Esophagus squamous epithelium (tissue), 5 donors: ENCODE measurements around the gene MICALL2. TPM values are rescaled to one million over a fixed set of nuclear protein-coding genes. Genes with fewer than 3 reads are reported as not detected.
A peak's percentile ranks its signal among the peaks of the same experiment; 100 is the strongest.

Experiments used
- DNase-seq: peaks from one replicate; lab custom pipeline; 2025; lab: John Stamatoyannopoulos, UW
- H3K27ac ChIP-seq, 4 donors: fragments of 200-600 bp; sonication (generic); one replicate each; pipeline ENCODE4 v1.5.1; 2016 to 2019; ENCODE audit warnings: mild to moderate bottlenecking in 1 of 4
- H3K27me3 ChIP-seq, 4 donors: fragments of 200-600 bp; sonication (generic); 1 replicate in 3 of 4; 2 replicates in 1 of 4; pipeline versions ENCODE4 v1.5.1 to v1.6.0; 2017 to 2021; ENCODE audit warnings: antibody characterized with exemption in 1 of 4
- H3K36me3 ChIP-seq, 3 donors: fragments of 200-600 bp; sonication (generic); one replicate each; pipeline ENCODE4 v1.5.1; 2016 to 2019
- H3K4me1 ChIP-seq, 3 donors: fragments of 200-600 bp; sonication (generic); one replicate each; pipeline ENCODE4 v1.5.1; 2017 to 2019
- H3K4me3 ChIP-seq, 4 donors: fragments of 200-600 bp; sonication (generic); 1 replicate in 3 of 4; 2 replicates in 1 of 4; pipeline ENCODE4 v1.5.1; 2016 to 2019; ENCODE audit warnings: mild to moderate bottlenecking in 2 of 4, moderate library complexity in 1 of 4
- H3K9me3 ChIP-seq, 3 donors: fragments of 200-600 bp; sonication (generic); one replicate each; pipeline ENCODE4 v1.5.1; 2016 to 2019
- POLR2A ChIP-seq, 4 donors: fragments of 450-650 bp; IDR thresholded peaks; one replicate each; pipeline ENCODE4 v1.6.1; 2017; ENCODE audit warnings: antibody characterized with exemption in 4 of 4, mild to moderate bottlenecking in 4 of 4, moderate library complexity in 3 of 4
- WGBS, 2 donors: methylation state at CpG; one replicate each; pipeline ENCODE4 v1.1.5; 2018; 5-methylcytosine and 5-hydroxymethylcytosine counted together
- intact Hi-C: fragments of 100-400 bp; cut with DNase I; formaldehyde crosslinking; loops from one replicate; pipeline ENCODE4 v1.15.0; 2022
- total RNA-seq, 4 donors: library from RNA; depleted of rRNA; stranded (reverse); fragments of >200 nt; gene quantifications; one replicate each; pipeline ENCODE4 v1.1.0, GENCODE V29; 2016
- TF ChIP-seq, protein P1 (sequence below), 6 experiments: fragments of 450-650 bp in 4 of 6; fragments of 200-600 bp in 2 of 6; sonication (generic) in 2 of 6; IDR thresholded peaks; one replicate each; pipeline ENCODE4 v1.5.1; 2016 to 2019; ENCODE audit warnings: antibody characterized with exemption in 6 of 6, mild to moderate bottlenecking in 4 of 6, moderate library complexity in 4 of 6
- donor health status: DM: yes; HTN: yes; CAD: no.

Gene MICALL2
- total RNA-seq, 4 donors from 2014 or later = 14.1 to 17.5 (median 16.5) TPM

DNA sequence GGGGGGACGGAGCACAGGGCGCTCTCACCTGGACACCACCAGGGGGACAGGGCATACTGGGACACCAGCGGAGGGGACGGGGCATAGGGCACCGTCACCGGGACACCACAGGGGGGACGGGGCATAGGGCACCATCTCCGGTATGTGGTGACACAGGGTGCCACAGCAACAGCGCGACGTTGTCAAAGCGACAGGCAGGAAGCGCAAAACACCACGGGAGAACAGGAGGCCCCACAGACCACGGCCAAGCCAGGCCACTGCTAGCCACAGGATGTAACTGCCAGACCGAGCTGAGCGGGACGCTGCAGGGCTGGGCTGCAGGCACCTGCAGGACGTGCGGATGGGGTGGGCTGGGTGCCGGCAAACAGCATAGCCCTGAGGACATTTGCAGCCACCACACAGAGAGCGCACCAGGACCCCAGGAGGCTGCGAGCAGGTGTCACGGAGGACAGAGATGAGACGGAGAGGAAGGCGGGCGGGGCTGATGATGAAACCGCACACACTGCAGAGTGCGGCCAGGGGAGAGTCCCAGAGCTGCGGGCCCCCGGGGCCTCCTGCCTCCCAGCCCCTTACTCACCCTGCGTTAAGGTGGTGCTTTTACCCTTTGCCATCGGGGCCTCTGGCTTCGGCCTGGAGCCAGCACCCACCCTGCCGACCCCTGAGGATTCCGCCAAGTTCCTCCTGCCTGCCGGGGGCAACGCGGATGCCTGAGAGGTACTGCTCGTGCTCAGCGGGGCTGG is 17.5 kb downstream of the MICALL2 start:
- no peaks in the 10 kb centered on the region for H3K9me3 ChIP-seq
- H3K27me3 ChIP-seq = no peaks in the 10 kb centered on the region
- TF ChIP-seq, protein P1, sequence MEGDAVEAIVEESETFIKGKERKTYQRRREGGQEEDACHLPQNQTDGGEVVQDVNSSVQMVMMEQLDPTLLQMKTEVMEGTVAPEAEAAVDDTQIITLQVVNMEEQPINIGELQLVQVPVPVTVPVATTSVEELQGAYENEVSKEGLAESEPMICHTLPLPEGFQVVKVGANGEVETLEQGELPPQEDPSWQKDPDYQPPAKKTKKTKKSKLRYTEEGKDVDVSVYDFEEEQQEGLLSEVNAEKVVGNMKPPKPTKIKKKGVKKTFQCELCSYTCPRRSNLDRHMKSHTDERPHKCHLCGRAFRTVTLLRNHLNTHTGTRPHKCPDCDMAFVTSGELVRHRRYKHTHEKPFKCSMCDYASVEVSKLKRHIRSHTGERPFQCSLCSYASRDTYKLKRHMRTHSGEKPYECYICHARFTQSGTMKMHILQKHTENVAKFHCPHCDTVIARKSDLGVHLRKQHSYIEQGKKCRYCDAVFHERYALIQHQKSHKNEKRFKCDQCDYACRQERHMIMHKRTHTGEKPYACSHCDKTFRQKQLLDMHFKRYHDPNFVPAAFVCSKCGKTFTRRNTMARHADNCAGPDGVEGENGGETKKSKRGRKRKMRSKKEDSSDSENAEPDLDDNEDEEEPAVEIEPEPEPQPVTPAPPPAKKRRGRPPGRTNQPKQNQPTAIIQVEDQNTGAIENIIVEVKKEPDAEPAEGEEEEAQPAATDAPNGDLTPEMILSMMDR (IDR thresholded peaks at IDR 0.05) = no peak
- no peak for TF ChIP-seq POLR2A (IDR thresholded peaks at IDR 0.05)
- no peak overlapping the region for H3K4me3 ChIP-seq
- WGBS, 2 donors = 76 to 88% methylated on average over 20 to 27 of the region's 41 CpGs
- H3K4me1 ChIP-seq = peaks cover 2 to 4% (median 3%) of the 10 kb centered on the region in 3 donors
- DNase-seq = no peak
- H3K36me3 ChIP-seq = peaks cover 12 to 69% (median 15%) of the 10 kb centered on the region in 3 donors
- intact Hi-C loops = no loop called here
- no peak overlapping the region for H3K27ac ChIP-seq

DNA sequence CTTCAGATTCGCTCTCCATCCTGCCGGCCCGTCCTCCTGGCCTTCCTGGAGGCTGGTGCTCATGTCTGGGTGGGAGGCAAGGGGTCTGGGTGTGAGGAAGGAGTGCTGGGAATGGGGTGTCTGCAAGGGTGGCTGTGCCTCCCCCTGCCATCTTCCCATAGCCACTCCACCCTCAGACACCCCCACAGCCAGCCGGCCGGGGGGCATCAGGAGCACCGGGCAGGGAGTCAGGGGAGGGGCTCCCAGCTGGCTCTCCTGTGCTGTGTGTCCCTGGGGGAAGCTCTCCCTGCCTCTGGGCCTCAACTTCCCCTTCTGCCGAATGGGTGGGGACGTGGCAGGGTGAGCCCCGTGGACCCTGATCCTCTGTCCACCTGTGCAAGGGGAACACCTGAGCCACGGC is 18.6 kb downstream of the MICALL2 start:
- WGBS, 2 donors = no CpG with 5 or more reads among the region's 10 CpGs
- no peak for TF ChIP-seq POLR2A (IDR thresholded peaks at IDR 0.05)
- TF ChIP-seq, protein P1 (IDR thresholded peaks at IDR 0.05) = no peak
- Histone ChIP-seq H3K4me3 (no peak overlapping the region), H3K9me3 (no peaks in the 10 kb centered on the region), H3K4me1 (no peaks in the 10 kb centered on the region), H3K27ac (no peak overlapping the region), H3K36me3 (peaks cover 12 to 79% (median 15%) of the 10 kb centered on the region in 3 donors), H3K27me3 (no peaks in the 10 kb centered on the region)
- intact Hi-C loops = no loop called here
- DNase-seq = no peak

DNA sequence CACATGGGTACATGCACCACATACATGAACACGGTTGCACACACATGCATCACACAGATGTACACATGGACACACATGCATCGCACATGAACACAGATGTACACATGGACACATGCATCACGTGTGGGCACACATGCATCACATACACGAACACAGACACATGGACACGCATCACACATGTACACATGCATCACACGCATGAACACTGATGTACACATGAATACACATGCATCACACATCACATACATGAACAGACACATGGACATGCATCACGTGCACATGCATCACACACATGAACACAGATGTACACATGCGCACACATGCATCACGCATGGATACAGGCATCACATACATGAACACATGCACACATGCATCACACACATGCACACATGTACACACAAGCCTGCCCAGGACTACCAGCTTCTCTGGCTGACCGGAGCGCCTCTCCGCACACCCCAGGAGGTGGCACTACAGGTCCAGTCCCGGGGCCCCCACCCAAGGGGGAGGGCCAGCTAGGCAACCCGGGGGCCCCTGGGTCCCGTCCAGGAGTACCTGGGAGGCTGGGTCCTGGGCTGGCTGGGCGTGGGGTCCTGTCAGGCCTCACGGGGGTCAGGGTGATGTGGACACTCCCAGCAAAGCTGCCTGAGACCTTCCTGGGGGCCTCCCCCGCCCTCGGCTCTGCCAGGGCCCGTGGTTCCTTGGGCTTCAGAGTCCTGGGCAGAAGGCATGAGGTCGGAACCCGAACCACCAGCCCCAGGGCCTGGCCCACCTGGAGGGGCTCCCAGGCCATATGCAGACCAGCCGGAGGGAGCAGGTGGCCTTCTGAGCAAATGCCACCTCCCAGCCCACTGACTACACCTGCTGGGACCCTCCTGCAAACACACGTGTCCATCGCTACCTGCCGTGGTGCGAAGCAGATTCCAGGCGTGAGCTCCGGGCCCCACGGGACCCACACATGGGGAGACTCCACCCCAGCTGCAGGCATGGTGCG is 19.6 kb downstream of the MICALL2 start:
- intact Hi-C loops = no loop called here
- Histone ChIP-seq H3K4me1 (no peaks in the 10 kb centered on the region), H3K27me3 (no peaks in the 10 kb centered on the region), H3K9me3 (no peaks in the 10 kb centered on the region), H3K36me3 (peaks cover 12 to 86% (median 15%) of the 10 kb centered on the region in 3 donors), H3K27ac (no peak overlapping the region), H3K4me3 (no peak overlapping the region)
- WGBS, 2 donors = 81 to 84% methylated on average over 11 to 16 of the region's 31 CpGs
- DNase-seq = no peak
- TF ChIP-seq, protein P1 (IDR thresholded peaks at IDR 0.05) = peak in 1 of 6 experiments; percentile 22
- TF ChIP-seq POLR2A (IDR thresholded peaks at IDR 0.05) = no peak

DNA sequence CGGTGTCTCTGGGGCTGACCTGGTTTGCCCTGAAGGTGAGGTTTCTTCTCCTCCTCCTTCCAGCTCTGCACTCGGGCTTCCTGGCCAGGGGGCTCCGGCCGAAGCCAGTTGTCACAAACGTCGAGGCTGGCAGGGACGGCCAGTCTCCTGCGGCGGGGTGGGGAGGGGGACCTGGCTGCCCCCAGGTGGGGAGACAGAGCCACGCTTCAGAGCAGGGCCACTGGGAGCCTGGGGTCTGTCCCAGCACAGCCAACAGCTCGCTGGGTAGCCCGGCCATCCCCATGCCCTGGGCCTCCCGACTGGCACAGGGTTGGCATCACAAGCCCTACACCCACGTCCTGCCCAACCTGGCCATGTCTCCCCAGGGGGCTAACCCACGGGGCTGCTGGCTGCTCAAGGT is 20.4 kb downstream of the MICALL2 start:
- no peak for TF ChIP-seq POLR2A (IDR thresholded peaks at IDR 0.05)
- intact Hi-C loops = no loop called here
- Histone ChIP-seq H3K36me3 (peaks cover 12 to 82% (median 15%) of the 10 kb centered on the region in 3 donors), H3K27ac (no peak overlapping the region), H3K27me3 (no peaks in the 10 kb centered on the region), H3K4me1 (no peaks in the 10 kb centered on the region), H3K4me3 (no peak overlapping the region), H3K9me3 (no peaks in the 10 kb centered on the region)
- DNase-seq = no peak
- WGBS, 2 donors = 80% methylated on average over 2 of the region's 15 CpGs; no CpG with 5 or more reads in 1 of the 2 donors

DNA sequence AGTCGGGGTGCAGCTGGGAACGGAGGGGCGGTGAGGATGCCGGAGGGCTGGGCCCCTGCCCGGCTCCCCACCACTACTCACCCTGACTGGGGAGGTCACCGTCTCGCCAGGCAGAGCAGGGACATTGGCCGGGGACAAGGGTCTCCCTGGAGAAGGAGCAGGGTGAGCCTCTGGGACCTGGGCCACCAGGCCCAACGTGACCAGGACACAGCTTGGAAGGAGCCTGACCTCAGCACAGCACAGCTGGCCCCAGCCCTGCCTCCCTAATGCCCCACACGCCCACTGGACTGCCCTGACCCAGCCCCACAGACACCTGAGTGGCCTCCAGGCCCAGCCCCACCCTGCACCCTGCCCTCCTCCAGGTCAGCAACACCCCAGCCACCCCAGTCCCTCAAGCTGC is 21.1 kb downstream of the MICALL2 start:
- Histone ChIP-seq H3K4me3 (no peak overlapping the region), H3K36me3 (peaks cover 12 to 82% (median 15%) of the 10 kb centered on the region in 3 donors), H3K27me3 (no peaks in the 10 kb centered on the region), H3K9me3 (no peaks in the 10 kb centered on the region), H3K27ac (no peak overlapping the region), H3K4me1 (no peaks in the 10 kb centered on the region)
- DNase-seq = no peak
- intact Hi-C loops = no loop called here
- 75% methylated on average over 2 of the region's 10 CpGs; no CpG with 5 or more reads in 1 of the 2 donors for WGBS, 2 donors
- no peak for TF ChIP-seq POLR2A (IDR thresholded peaks at IDR 0.05)
- TF ChIP-seq, protein P1 (IDR thresholded peaks at IDR 0.05) = no peak
